Common myeloid progenitor, CD34-positive (primary cell): Measurements from ENCODE around the gene SLX1A. TPM values are rescaled to one million over a fixed set of nuclear protein-coding genes. Genes with fewer than 3 reads are reported as not detected.
"Not testable (repeated sequence)": the region's sequence is repeated elsewhere in the genome, so short reads cannot be mapped to it uniquely, and the experiment has no call there.

ENCODE experiments used
- CTCF ChIA-PET: fragments of 350-600 bp; sonication (Branson Sonifier 250); formaldehyde crosslinking; loops from one replicate; lab custom pipeline; 2021; ENCODE audit warnings: antibody characterized with exemption; lab: Charles Lee
- POLR2A ChIA-PET: fragments of 350-600 bp; sonication (Branson Sonifier 250); formaldehyde crosslinking; loops from one replicate; lab custom pipeline; 2021; ENCODE audit warnings: antibody characterized with exemption; lab: Charles Lee
- DNase-seq, 3 donors: peaks; one replicate each; pipeline versions ENCODE4 v3.0.0 to v3.0.0-alpha.2; 2013
- H3K27ac ChIP-seq, 2 experiments: 1 replicate in 1 of 2; 2 replicates in 1 of 2; pipeline ENCODE4 v1.7.0; 2013; ENCODE audit warnings: inconsistent platforms in 2 of 2, low read length in 2 of 2, mild to moderate bottlenecking in 2 of 2, low read depth in 1 of 2, moderate library complexity in 1 of 2; ENCODE audit not compliant: severe bottlenecking in 2 of 2, insufficient read depth in 1 of 2, poor library complexity in 1 of 2
- H3K27me3 ChIP-seq, 5 experiments: replicated peaks in 2 of 5; 1 replicate in 3 of 5; 2 replicates in 2 of 5; pipeline versions ENCODE4 v1.6.1 to v1.7.0; 2013; ENCODE audit warnings: low read length in 4 of 5, mild to moderate bottlenecking in 2 of 5, moderate library complexity in 2 of 5, inconsistent platforms in 1 of 5; ENCODE audit not compliant: insufficient read depth in 5 of 5, control insufficient read depth in 4 of 5
- H3K36me3 ChIP-seq, 4 experiments: 1 replicate in 2 of 4; 2 replicates in 2 of 4; pipeline versions ENCODE4 v1.6.1 to v1.7.0; 2013; ENCODE audit warnings: low read length in 3 of 4, control low read depth in 1 of 4, mild to moderate bottlenecking in 1 of 4; ENCODE audit not compliant: control insufficient read depth in 4 of 4, insufficient read depth in 4 of 4
- H3K4me1 ChIP-seq, 4 experiments: 1 replicate in 3 of 4; 2 replicates in 1 of 4; pipeline versions ENCODE4 v1.6.1 to v1.7.1; 2013; ENCODE audit warnings: low read length in 3 of 4, mild to moderate bottlenecking in 3 of 4, control low read depth in 1 of 4, inconsistent platforms in 1 of 4, moderate library complexity in 1 of 4; ENCODE audit not compliant: control insufficient read depth in 4 of 4, insufficient read depth in 4 of 4; ENCODE audit errors: control extremely low read depth in 1 of 4
- H3K4me3 ChIP-seq, 7 experiments: 1 replicate in 4 of 7; 2 replicates in 3 of 7; pipeline versions ENCODE4 v1.5.1 to v1.7.0; 2013; ENCODE audit warnings: mild to moderate bottlenecking in 7 of 7, low read length in 6 of 7, moderate library complexity in 6 of 7, inconsistent platforms in 2 of 7, low read depth in 2 of 7, control low read depth in 1 of 7; ENCODE audit not compliant: insufficient read depth in 4 of 7, control insufficient read depth in 1 of 7; ENCODE audit errors: extremely low read depth in 1 of 7
- H3K9me3 ChIP-seq, 5 experiments: 1 replicate in 4 of 5; 2 replicates in 1 of 5; pipeline versions ENCODE4 v1.6.1 to v1.7.1; 2013; ENCODE audit warnings: low read length in 4 of 5, mild to moderate bottlenecking in 2 of 5, inconsistent platforms in 1 of 5, low read depth in 1 of 5, moderate library complexity in 1 of 5; ENCODE audit not compliant: control insufficient read depth in 4 of 5, insufficient read depth in 2 of 5; ENCODE audit errors: control extremely low read depth in 1 of 5
- WGBS: methylation state at CpG from one replicate; pipeline ENCODE4 v1.1.5; 2013; ENCODE audit not compliant: insufficient coverage; 5-methylcytosine and 5-hydroxymethylcytosine counted together
- polyA plus RNA-seq: library from polyadenylated mRNA; unstranded; fragments of 120-200 nt; gene quantifications from one replicate; pipeline ENCODE4 v1.2.1, GENCODE V29; 2013

Gene SLX1A
- 36.7 TPM for polyA plus RNA-seq

DNA sequence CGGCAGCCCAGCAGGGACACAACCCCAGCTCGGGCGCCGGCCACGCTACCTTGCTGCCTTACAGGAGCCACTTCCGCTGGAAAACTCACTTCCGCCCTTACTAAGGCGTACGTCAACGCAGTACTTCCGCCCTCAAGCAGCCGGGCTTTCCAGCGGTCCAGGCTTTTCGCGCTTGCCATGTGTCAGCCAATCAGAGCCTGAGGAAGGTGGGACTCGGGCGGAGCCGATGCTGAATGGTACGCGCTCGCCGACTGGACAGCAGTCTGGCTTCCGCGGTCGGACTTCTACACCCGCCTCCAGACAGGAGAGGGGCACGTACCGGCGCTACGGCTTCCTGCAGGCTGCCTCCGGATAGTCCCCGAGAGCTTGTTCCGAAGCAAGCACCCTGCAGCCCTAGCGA is at the start of gene SLX1A, which contains the start of gene BOLA2B:
Gene SLX1A (plus strand): TSS at position 261 of the 400 bp plus-strand sequence. CDS start 210 bp downstream, outside the sequence.
Gene BOLA2B (minus strand): TSS at position 52 of the 400 bp plus-strand sequence. CDS start 71 bp downstream, outside the sequence.
- DNase-seq, H3K27me3 ChIP-seq, H3K27ac ChIP-seq, H3K36me3 ChIP-seq, POLR2A ChIA-PET, H3K4me1 ChIP-seq, CTCF ChIA-PET, H3K9me3 ChIP-seq: not testable (repeated sequence)
- no CpG with 5 or more reads among the region's 34 CpGs for WGBS
- H3K4me3 ChIP-seq: peak within 1 kb of the TSS in 6 of 7 experiments; percentile 37 to 73 (median 51)

DNA sequence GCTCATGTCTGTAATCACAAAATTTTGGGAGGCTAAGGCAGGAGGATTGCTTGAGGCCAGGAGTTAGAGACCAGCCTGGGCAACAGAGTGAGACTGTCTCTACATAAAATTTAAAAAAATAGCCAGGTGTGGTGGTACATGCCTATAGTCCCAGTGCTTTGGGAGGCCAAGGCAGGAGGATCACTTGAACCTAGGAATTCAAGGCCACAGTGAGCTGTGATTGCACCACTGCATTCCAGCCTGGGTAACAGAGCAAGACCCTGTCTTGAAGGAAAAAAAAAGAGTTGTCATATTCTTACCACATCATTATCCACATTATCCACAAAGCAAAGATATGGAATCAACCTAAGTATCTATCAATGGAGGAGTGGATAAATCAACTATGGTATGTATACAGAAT is 49.7 kb upstream of the SLX1A start:
- H3K4me1 ChIP-seq: peaks cover 0 to 6% (median 4%) of the 10 kb centered on the region in 4 experiments
- DNase-seq: no peak
- H3K36me3 ChIP-seq: no peaks in the 10 kb centered on the region
- ChIA-PET POLR2A (no interaction called here), CTCF (no interaction called here)
- no peaks in the 10 kb centered on the region for H3K27me3 ChIP-seq
- H3K27ac ChIP-seq: no peak overlapping the region
- H3K9me3 ChIP-seq: peaks cover 0 to 4% (median 0%) of the 10 kb centered on the region in 5 experiments
- H3K4me3 ChIP-seq: no peak overlapping the region

DNA sequence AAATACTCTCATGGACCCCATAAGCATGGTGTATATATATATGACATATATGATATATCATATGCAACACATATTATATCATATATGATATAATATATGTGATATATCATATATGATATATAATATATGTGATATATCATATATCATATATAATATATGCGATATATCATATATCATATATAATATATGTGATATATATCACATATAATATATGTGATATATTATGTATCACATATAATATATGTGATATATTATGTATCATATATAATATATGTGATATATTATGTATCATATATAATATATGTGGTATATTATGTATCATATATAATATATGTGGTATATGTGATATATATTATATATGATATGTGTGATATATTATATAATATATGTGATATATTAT is 48.8 kb upstream of the SLX1A start:
- no peak overlapping the region for H3K4me3 ChIP-seq
- peaks cover 0 to 10% (median 0%) of the 10 kb centered on the region in 5 experiments for H3K9me3 ChIP-seq
- no peak for DNase-seq
- CTCF ChIA-PET: no interaction called here
- POLR2A ChIA-PET: no interaction called here
- no peaks in the 10 kb centered on the region for H3K36me3 ChIP-seq
- no peak overlapping the region for H3K27ac ChIP-seq
- H3K4me1 ChIP-seq: peaks cover 0 to 2% (median under 1%) of the 10 kb centered on the region in 4 experiments
- no CpG with 5 or more reads among the region's 1 CpG for WGBS
- H3K27me3 ChIP-seq: no peaks in the 10 kb centered on the region

- ChIA-PET CTCF (no interaction called here), POLR2A (interaction anchor here (0.7 kb wide), 1 partner anchor 42 kb away, joined by 4 read pairs; no protein-coding TSS in a partner anchor)
- WGBS: 83% methylated on average over 1 of the region's 1 CpG
- Histone ChIP-seq H3K4me3 (no peak overlapping the region), H3K27me3 (no peaks in the 10 kb centered on the region), H3K36me3 (no peaks in the 10 kb centered on the region), H3K27ac (no peak overlapping the region), H3K9me3 (peaks cover 0 to 10% (median 0%) of the 10 kb centered on the region in 5 experiments), H3K4me1 (no peaks in the 10 kb centered on the region)
- DNase-seq: no peak
These were observed 48.0 kb upstream of the SLX1A start for GRCh38 chr16:30145657-30146056.

DNA sequence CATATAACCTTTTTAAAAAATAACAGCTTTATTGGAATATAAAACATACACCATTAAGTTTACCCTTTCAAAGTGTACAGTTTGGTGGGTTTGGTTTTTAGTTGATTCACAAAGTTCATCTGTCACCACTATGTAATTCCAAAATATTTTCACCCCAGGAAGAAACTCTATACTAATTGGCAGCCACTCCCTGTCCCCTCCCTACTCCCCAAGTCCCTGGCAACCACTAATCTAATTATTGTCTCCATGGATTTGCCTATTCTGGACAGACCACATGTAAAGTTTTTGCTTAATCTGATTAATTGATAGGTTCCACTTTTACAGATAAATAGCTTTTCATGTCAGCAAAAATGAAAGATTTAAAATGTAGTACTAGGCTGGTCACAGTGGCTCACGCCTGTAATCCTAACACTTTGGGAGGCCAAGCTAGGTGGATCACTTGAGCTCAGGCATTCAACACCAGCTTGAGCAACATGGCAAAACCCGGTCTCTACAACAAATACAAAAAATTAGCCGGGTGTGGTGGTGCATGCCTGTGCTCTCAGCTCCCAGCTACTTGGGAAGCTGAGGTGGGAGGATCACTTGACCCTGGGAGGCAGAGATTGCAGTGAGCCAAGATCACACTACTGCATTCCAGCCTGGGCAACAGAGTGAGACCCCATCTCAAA is 45.7 kb upstream of the SLX1A start:
- ChIA-PET POLR2A (no interaction called here), CTCF (interaction anchor here (1.2 kb wide), 1 partner anchor 15 kb away, joined by 3 read pairs; no protein-coding TSS in a partner anchor)
- H3K4me3 ChIP-seq: no peak overlapping the region
- 100% methylated on average over 3 of the region's 3 CpGs for WGBS
- H3K9me3 ChIP-seq: peaks cover 0 to 10% (median 0%) of the 10 kb centered on the region in 5 experiments
- H3K27me3 ChIP-seq: no peaks in the 10 kb centered on the region
- DNase-seq: no peak
- H3K4me1 ChIP-seq: no peaks in the 10 kb centered on the region
- no peaks in the 10 kb centered on the region for H3K36me3 ChIP-seq
- H3K27ac ChIP-seq: no peak overlapping the region

- peak in 1 of 3 donors; percentile 12 for DNase-seq
- 100% methylated on average over 1 of the region's 5 CpGs for WGBS
- H3K4me1 ChIP-seq: no peaks in the 10 kb centered on the region
- peaks cover 0 to 10% (median 0%) of the 10 kb centered on the region in 5 experiments for H3K9me3 ChIP-seq
- ChIA-PET CTCF (no interaction called here), POLR2A (no interaction called here)
- no peak overlapping the region for H3K27ac ChIP-seq
- no peaks in the 10 kb centered on the region for H3K27me3 ChIP-seq
- H3K36me3 ChIP-seq: no peaks in the 10 kb centered on the region
- no peak overlapping the region for H3K4me3 ChIP-seq
These were observed 44.3 kb upstream of the SLX1A start for GRCh38 chr16:30149250-30149930.

DNA sequence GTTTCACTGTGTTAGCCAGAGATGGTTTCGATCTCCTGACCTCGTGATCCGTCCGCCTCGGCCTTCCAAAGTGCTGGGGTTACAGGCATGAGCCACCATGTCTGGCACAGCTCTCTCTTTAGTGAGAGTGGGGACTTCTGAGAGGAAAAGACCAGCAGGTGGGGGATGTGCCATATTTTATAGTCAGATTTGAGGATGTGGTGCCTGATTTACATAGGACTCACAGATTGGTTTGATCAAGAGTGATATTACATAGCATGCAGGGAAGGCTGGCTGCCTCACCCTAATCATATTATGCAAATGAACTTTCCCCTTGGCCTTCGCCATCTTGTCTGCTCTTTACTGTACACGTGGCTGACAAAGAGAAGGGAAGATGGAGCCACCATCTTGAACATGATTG is 42.6 kb upstream of the SLX1A start:
- ChIA-PET CTCF (no interaction called here), POLR2A (no interaction called here)
- no peaks in the 10 kb centered on the region for H3K4me1 ChIP-seq
- H3K27me3 ChIP-seq: no peaks in the 10 kb centered on the region
- H3K27ac ChIP-seq: no peak overlapping the region
- H3K4me3 ChIP-seq: no peak overlapping the region
- H3K36me3 ChIP-seq: no peaks in the 10 kb centered on the region
- 86% methylated on average over 6 of the region's 7 CpGs for WGBS
- H3K9me3 ChIP-seq: peaks cover 0 to 10% (median 0%) of the 10 kb centered on the region in 5 experiments
- DNase-seq: no peak
